ENCODE measurements around the gene DENND4C.
"Not testable (repeated sequence)": the region's sequence is repeated elsewhere in the genome, so short reads cannot be mapped to it uniquely, and the experiment has no call there.

Gene DENND4C

GRCh38 chr9:19405771-19406170, 175.3 kb downstream of the DENND4C start:
- Histone ChIP-seq H3K4me1 (ENCODE audit: insufficient read depth, low read length) (peaks cover 6% of the 10 kb centered on the region; the same call in 1 of the 2 replicates), H3K27ac (ENCODE audit: low read length) (no peak overlapping the region), H3K4me3 (ENCODE audit: low read length) (no peak overlapping the region), H3K27me3 (ENCODE audit: insufficient read depth, low read length) (peaks cover 18% of the 10 kb centered on the region), H3K36me3 (ENCODE audit: insufficient read depth, low read depth, low read length) (no peaks in the 10 kb centered on the region), H3K9ac (ENCODE audit: low read depth, low read length) (no peak overlapping the region), H3K9me3 (ENCODE audit: insufficient read depth, low read depth, low read length) (peaks cover 3% of the 10 kb centered on the region; the same call in 1 of the 2 replicates)

- Histone ChIP-seq H3K9ac (ENCODE audit: low read depth, low read length) (peak overlapping the region; percentile 49; the same call in 1 of the 2 replicates), H3K27me3 (ENCODE audit: insufficient read depth, low read length) (peaks cover 18% of the 10 kb centered on the region), H3K27ac (ENCODE audit: low read length) (no peak overlapping the region), H3K4me3 (ENCODE audit: low read length) (peak overlapping the region; percentile 89), H3K36me3 (ENCODE audit: insufficient read depth, low read depth, low read length) (no peaks in the 10 kb centered on the region), H3K4me1 (ENCODE audit: insufficient read depth, low read length) (peaks cover 6% of the 10 kb centered on the region; the same call in 1 of the 2 replicates), H3K9me3 (ENCODE audit: insufficient read depth, low read depth, low read length) (no peaks in the 10 kb centered on the region)
Observed at GRCh38 chr9:19408316-19408692, 177.8 kb downstream of the DENND4C start.

GRCh38 chr9:19408693-19409400, 178.4 kb downstream of the DENND4C start, which contains the start of gene ACER2:
Gene ACER2, plus strand, starts transcription at chr9:19409009. Its CDS starts 76 bp downstream, at chr9:19409085.
- peaks cover 18% of the 10 kb centered on the region for H3K27me3 ChIP-seq (ENCODE audit: insufficient read depth, low read length)
- peak within 1 kb of the TSS; percentile 79; the same call in 1 of the 2 replicates for H3K9ac ChIP-seq (ENCODE audit: low read depth, low read length)
- H3K9me3 ChIP-seq (ENCODE audit: insufficient read depth, low read depth, low read length) = no peaks in the 10 kb centered on the region
- H3K4me3 ChIP-seq (ENCODE audit: low read length) = peak within 1 kb of the TSS; percentile 89
- no peaks in the 10 kb centered on the region for H3K36me3 ChIP-seq (ENCODE audit: insufficient read depth, low read depth, low read length)
- H3K27ac ChIP-seq (ENCODE audit: low read length) = no peak within 1 kb of the TSS
- peaks cover 9% of the 10 kb centered on the region; the same call in 1 of the 2 replicates for H3K4me1 ChIP-seq (ENCODE audit: insufficient read depth, low read length)

- Histone ChIP-seq H3K9me3 (ENCODE audit: insufficient read depth, low read depth, low read length) (no peaks in the 10 kb centered on the region), H3K4me1 (ENCODE audit: insufficient read depth, low read length) (peaks cover 12% of the 10 kb centered on the region; the same call in 1 of the 2 replicates), H3K27me3 (ENCODE audit: insufficient read depth, low read length) (peaks cover 18% of the 10 kb centered on the region), H3K4me3 (ENCODE audit: low read length) (peak overlapping the region; percentile 89), H3K36me3 (ENCODE audit: insufficient read depth, low read depth, low read length) (no peaks in the 10 kb centered on the region), H3K9ac (ENCODE audit: low read depth, low read length) (peak overlapping the region; percentile 79; the same call in 1 of the 2 replicates), H3K27ac (ENCODE audit: low read length) (no peak overlapping the region)
Observed at GRCh38 chr9:19409401-19410194, 179.1 kb downstream of the DENND4C start.

- peaks cover 13% of the 10 kb centered on the region; the same call in 1 of the 2 replicates for H3K4me1 ChIP-seq (ENCODE audit: insufficient read depth, low read length)
- no peaks in the 10 kb centered on the region for H3K36me3 ChIP-seq (ENCODE audit: insufficient read depth, low read depth, low read length)
- no peak overlapping the region for H3K27ac ChIP-seq (ENCODE audit: low read length)
- H3K9ac ChIP-seq (ENCODE audit: low read depth, low read length) = peak overlapping the region; percentile 79; the same call in 1 of the 2 replicates
- peak overlapping the region; percentile 89 for H3K4me3 ChIP-seq (ENCODE audit: low read length)
- H3K9me3 ChIP-seq (ENCODE audit: insufficient read depth, low read depth, low read length) = no peaks in the 10 kb centered on the region
- peaks cover 18% of the 10 kb centered on the region for H3K27me3 ChIP-seq (ENCODE audit: insufficient read depth, low read length)
Observed at GRCh38 chr9:19410195-19410503, 179.7 kb downstream of the DENND4C start.

GRCh38 chr9:19410594-19410993, 180.1 kb downstream of the DENND4C start:
- H3K9me3 ChIP-seq (ENCODE audit: insufficient read depth, low read depth, low read length) = no peaks in the 10 kb centered on the region
- no peak overlapping the region for H3K27ac ChIP-seq (ENCODE audit: low read length)
- H3K36me3 ChIP-seq (ENCODE audit: insufficient read depth, low read depth, low read length) = no peaks in the 10 kb centered on the region
- H3K9ac ChIP-seq (ENCODE audit: low read depth, low read length) = no peak overlapping the region
- peaks cover 13% of the 10 kb centered on the region; the same call in 1 of the 2 replicates for H3K4me1 ChIP-seq (ENCODE audit: insufficient read depth, low read length)
- H3K4me3 ChIP-seq (ENCODE audit: low read length) = no peak overlapping the region
- H3K27me3 ChIP-seq (ENCODE audit: insufficient read depth, low read length) = peaks cover 18% of the 10 kb centered on the region

GRCh38 chr9:19411316-19411715, 180.8 kb downstream of the DENND4C start:
- no peak overlapping the region for H3K9ac ChIP-seq (ENCODE audit: low read depth, low read length)
- H3K36me3 ChIP-seq (ENCODE audit: insufficient read depth, low read depth, low read length) = no peaks in the 10 kb centered on the region
- H3K9me3 ChIP-seq (ENCODE audit: insufficient read depth, low read depth, low read length) = no peaks in the 10 kb centered on the region
- H3K4me1 ChIP-seq (ENCODE audit: insufficient read depth, low read length) = peaks cover 13% of the 10 kb centered on the region; the same call in 1 of the 2 replicates
- no peak overlapping the region for H3K27ac ChIP-seq (ENCODE audit: low read length)
- peaks cover 18% of the 10 kb centered on the region for H3K27me3 ChIP-seq (ENCODE audit: insufficient read depth, low read length)
- no peak overlapping the region for H3K4me3 ChIP-seq (ENCODE audit: low read length)

GRCh38 chr9:19413456-19413855, 183.0 kb downstream of the DENND4C start:
- H3K4me1 ChIP-seq (ENCODE audit: insufficient read depth, low read length) = peaks cover 13% of the 10 kb centered on the region; the same call in 1 of the 2 replicates
- H3K4me3 ChIP-seq (ENCODE audit: low read length); H3K27ac ChIP-seq (ENCODE audit: low read length); H3K27me3 ChIP-seq (ENCODE audit: insufficient read depth, low read length); H3K36me3 ChIP-seq (ENCODE audit: insufficient read depth, low read depth, low read length); H3K9ac ChIP-seq (ENCODE audit: low read depth, low read length); H3K9me3 ChIP-seq (ENCODE audit: insufficient read depth, low read depth, low read length): not testable (repeated sequence)

GRCh38 chr9:19416143-19416542, 185.7 kb downstream of the DENND4C start:
- Histone ChIP-seq H3K4me1 (ENCODE audit: insufficient read depth, low read length) (peaks cover 6% of the 10 kb centered on the region; the same call in 1 of the 2 replicates), H3K9me3 (ENCODE audit: insufficient read depth, low read depth, low read length) (no peaks in the 10 kb centered on the region), H3K36me3 (ENCODE audit: insufficient read depth, low read depth, low read length) (no peaks in the 10 kb centered on the region), H3K27me3 (ENCODE audit: insufficient read depth, low read length) (no peaks in the 10 kb centered on the region), H3K4me3 (ENCODE audit: low read length) (no peak overlapping the region), H3K9ac (ENCODE audit: low read depth, low read length) (no peak overlapping the region), H3K27ac (ENCODE audit: low read length) (no peak overlapping the region)

- Histone ChIP-seq H3K9ac (ENCODE audit: low read depth, low read length) (no peak overlapping the region), H3K36me3 (ENCODE audit: insufficient read depth, low read depth, low read length) (peaks cover 14% of the 10 kb centered on the region), H3K27me3 (ENCODE audit: insufficient read depth, low read length) (no peaks in the 10 kb centered on the region), H3K4me3 (ENCODE audit: low read length) (no peak overlapping the region), H3K27ac (ENCODE audit: low read length) (no peak overlapping the region), H3K9me3 (ENCODE audit: insufficient read depth, low read depth, low read length) (no peaks in the 10 kb centered on the region), H3K4me1 (ENCODE audit: insufficient read depth, low read length) (peaks cover 16% of the 10 kb centered on the region)
Observed at GRCh38 chr9:19420877-19421276, 190.4 kb downstream of the DENND4C start.

All from iPS-20b (cell line).